ENCODE measurements around the gene ESRRG.

GRCh38 chr1:216722821-216723220 lies 408 bp downstream of the ESRRG start:
- no peak for TF ChIP-seq CTCF (IDR thresholded peaks at IDR 0.05)
- no peak for TF ChIP-seq POLR2A (IDR thresholded peaks at IDR 0.05)

All from lower leg skin (tissue), 3 donors.